ENCODE data around the gene CDK17.

CDK17 gene

DNA sequence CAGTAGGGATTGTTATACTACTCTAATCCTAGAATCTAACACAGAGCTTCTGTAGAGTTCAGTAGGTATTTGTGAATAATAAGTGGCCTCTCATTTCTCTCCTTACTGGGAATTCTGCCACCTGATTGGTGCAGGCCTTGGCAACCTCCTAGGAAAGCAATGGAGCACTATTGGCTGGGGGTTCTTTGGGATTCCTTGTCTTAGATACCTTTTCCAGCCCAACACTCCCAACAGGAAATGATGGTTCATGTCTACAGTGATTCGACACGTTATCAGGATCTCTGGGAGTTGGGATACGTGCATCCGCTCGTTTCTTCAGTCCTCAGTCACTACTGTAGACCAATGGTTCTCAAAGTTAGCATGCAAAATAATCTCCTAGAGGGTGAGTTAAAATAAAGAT is 138.7 kb downstream of the CDK17 start:
- DNase-seq (ENCODE audit: low spot score): no peak

GRCh38 chr12:96260644-96261043 is 139.6 kb downstream of the CDK17 start:
- no peak for DNase-seq (ENCODE audit: low spot score)

- no peak for DNase-seq (ENCODE audit: low spot score)
Measured at GRCh38 chr12:96260231-96260630, 140.0 kb downstream of the CDK17 start.

DNA sequence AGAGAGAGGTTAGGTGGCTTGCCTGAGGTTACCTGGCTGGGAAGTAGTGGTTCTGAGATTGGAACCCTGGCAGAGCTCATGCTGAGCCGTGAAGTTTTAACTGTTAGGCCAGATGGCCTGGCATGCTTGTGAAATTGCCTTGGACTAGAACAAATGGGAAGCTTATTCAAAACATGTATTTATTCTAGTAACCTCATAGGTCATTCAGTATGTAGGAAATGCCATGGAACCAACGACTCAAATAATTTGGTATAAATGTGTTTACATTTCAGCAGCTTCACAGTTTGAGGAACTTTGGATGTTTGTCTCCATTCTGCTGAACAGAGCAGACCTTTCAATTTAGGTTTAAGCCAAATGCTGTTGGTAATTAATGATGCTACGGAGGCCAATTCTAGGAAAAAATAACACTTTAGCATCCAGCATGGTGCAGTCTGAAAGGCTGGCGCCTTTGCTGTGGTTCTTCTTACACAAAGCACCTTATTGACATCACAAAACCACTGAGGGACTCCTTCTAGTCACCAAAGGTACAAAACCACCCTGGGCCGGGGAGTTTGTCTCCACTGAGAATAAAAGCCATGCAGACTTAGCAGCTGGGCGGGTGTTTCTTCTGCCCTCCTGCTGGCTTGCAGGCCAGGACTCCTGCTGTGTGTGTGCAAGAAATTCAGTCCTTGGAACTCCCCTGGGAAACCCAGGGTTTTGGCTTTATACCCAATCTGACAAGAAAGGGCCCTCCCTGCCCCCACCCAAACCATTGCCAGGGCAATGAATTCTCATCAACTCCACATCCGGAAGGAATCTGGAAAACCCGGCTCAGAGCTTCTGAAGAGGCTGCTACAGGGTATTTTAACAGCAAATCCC is 141.9 kb downstream of the CDK17 start:
- no peak for DNase-seq (ENCODE audit: low spot score)

DNA sequence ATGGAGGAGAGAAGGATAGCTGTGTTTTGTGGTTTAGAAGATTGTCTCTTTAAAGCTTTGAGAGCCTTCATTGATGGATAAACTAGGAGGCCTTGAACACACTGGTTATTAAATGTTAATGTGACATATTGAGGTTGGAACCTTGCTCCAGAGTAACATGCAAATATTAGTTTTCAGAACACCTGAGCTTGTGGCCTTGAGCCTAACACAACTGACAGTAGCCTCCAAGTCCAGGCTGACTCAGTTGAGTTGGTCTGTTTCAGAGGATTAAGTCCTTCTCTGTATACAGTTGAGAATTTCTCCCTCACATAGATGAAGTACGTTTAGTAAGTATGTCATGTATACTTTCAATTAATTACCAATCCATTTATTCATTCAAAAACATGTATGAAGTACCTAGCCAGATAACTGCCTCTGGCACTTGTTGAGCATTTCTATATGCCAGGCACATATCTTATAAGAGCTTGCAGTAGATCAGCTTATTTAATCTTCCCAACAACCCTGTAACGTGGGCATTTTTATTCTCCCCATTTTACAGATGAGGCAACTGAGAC is 142.6 kb downstream of the CDK17 start:
- DNase-seq (ENCODE audit: low spot score): no peak

DNA sequence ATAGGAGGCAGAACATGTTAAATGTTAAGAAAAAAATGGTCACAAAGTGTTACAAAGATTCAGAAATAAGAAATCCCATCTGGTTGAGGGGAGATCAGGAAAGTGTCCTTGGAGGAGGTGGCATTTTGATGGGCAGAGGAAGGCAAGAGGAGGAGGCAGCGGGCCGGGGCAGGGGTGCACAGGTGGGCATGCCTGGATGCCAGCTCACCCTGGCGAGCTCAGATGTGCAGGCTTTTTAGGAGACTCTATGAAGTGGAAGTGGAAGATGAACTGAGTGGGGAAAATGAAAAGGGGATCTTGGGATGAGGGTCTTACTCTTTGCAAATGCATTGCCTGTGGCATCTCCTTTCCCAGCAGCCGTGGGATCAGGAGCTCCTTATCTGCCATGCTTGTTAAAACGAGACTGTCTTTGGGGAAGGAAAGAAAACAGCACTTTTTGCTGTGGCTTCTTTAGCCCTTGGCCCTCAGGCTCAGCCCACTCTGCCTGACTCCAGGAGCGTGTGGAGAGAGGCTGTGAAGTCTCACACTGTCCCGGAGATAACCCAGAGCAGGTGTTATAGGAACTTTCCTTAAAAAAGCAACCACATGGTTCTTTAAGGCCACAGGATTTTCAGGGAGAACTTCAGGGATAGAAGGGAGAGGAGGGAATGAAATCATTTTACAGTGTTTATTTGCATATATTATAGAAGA is 143.4 kb downstream of the CDK17 start:
- no peak for DNase-seq (ENCODE audit: low spot score)

DNA sequence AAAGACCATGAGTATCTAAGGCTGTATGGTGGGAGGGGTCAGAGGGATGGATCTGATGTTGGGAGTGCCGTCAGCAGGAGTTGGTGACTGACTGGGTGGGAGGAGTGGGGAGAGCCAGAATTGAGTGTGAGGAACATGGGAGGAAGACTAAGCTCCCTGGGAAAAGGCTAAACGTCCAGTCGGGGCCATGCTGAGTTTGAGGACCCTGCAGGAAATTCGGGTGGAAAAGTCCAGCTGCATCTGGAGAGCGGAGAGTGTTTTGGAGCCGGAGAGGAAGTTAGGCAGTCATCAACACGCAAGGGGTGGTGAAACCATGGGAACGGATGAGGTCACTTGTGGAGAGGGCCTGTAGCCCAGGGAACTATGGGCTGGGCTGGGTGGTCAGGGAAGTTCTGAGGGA is 145.2 kb downstream of the CDK17 start:
- DNase-seq (ENCODE audit: low spot score): no peak

DNA sequence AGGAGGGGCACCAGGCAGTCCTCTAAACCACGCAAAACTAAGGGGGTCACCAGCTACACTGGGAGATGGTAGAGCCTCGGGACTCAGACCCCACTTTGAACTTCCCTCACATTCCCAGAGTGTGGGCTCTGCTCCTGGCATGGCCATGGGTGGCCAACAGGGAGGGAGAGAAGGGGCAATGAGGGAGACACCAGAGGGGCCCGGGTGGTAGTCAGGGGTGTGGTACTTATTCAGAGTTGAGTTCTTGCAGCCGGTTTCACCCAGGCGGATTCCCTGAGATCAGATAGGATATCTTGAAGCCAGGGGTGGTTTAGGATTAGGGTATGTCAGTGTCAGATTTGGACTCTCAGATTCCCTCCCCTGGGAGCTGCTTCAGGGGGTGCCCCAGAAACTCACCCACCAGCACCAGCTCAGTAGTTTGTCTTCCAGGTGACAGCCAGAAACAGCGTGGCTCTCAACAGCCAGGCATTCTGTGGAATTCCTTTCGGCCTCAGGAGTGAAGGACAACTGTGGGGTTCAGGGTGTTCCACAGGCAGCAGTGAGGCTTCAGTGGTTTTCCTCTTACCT is 150.0 kb downstream of the CDK17 start:
- DNase-seq (ENCODE audit: low spot score): no peak

DNA sequence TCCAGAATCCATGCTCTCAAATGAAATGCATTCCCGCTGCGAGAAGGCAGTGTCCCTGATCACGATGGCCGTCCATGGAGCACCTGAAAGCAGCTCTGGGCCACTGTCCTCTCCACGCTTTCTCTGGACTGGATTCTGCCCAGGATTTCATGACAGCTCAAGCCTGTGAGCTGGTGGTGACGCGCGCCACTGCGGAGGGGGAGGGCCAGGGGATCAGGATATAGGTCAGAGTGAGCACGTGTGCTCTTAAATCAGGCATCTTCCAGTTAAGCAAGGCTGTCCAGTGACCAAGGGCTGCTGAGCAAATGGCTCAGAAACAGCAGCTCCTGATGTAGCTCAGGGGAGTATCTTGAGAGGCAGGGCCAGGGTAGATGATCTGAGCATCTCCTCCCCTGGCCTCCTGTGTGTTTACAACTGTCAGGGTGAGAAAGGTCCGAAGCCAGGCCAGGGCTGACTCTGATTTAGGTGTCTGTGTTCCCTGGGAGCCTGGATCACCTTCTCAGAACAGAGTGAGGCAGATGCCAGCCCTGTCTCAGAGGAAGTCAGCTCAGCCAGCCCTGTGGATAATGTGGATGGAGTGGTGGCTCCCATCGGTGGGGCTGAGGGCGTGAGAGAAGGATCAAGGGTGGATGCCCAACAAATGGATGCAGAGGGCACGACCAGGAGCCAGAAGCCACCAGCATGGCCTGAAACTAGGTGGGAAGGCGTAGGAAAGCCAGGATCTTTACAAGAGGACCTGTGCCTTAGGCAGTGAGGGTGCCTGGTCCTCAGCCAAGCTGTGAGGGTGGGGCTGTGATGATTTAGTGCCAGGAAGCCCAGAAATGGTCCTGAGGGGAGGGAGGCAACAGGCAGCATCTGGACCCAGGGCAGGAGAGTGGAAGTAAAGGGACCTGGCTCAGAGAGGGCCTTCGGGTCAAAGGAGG is 150.8 kb downstream of the CDK17 start:
- DNase-seq (ENCODE audit: low spot score): no peak

DNA sequence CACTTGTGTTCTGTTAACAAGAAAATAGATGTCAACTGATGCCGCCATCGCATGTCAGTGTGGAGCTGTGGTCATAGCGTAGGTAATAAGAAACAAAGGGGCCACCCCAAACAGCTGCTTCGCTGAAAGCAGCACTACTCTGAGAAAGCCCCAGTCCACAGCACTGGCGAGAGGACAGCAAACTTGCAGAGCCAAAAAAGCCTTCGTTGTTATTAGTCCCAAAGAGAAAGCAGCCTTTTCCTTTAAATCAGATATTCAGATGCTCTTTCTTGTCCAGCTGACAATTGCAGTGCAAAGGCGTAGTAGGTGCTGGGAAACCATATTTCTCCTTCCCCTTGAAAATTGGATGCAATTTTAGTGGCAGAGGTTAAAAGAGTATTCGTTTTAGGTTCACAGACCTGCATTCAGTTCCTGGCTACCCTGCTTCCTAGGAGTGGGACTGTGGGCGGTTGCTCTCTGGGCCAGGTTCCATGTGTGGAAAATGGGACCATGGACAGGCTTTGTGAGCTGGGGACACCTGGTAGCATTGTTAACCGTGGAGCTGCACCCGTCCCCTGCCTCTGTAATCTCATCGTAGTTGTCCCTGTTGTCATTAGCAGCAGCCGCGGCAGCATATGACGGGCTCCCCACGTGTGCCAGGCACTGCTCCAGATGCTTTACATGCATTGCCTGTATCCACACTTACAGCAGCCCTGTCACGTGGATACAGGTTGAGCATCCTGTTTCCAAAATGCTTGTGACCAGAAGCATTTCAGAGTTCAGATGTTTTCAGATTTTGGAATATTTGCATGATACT is 151.9 kb downstream of the CDK17 start:
- no peak for DNase-seq (ENCODE audit: low spot score)

- no peak for DNase-seq (ENCODE audit: low spot score)
Measured at GRCh38 chr12:96247563-96247962, 152.7 kb downstream of the CDK17 start.

DNA sequence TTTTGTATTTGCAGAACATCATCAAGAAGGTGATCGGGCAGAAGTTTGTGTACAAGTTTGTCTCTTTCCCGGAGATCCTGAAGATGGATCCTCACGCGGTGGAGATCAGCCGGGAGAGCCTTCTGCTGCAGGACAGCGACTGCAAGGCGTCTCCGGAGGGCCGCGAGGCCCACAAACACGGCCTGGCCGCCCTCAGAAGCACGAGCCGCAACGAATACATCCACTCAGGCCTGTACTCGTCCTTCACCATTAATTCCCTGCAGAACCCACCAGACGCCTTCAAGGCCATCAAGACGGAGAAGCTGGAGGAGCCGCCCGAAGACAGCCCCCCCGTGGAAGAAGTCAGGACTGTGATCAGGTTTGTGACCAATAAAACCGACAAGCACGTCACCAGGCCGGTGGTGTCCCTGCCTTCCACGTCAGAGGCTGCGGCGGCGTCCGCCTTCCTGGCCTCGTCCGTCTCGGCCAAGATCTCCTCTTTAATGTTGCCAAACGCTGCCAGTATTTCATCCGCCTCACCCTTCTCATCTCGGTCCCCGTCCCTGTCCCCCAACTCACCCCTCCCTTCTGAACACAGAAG is 153.2 kb downstream of the CDK17 start:
- no peak for DNase-seq (ENCODE audit: low spot score)

DNA sequence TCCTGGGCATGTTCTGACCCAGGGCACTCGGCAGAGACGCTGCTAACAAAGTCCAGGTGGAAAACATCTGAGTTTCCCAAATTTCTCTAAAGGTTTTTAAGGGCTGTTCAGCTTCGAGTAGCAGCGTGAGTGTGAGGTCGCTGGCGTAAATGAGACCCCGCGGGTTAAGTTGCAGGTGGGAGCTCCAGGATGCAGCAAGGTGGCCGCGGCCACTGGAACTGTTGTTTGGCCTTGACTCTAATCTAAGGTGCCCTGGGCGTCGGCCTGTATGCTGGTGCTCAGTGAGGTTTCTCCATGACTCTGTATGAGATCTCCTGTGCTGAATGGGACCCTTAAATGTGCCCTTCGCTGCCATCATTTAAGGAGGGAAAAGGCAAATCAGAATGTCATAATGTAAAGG is 155.4 kb downstream of the CDK17 start:
- no peak for DNase-seq (ENCODE audit: low spot score)

GRCh38 chr12:96242597-96242996 is 157.6 kb downstream of the CDK17 start:
- no peak for DNase-seq (ENCODE audit: low spot score)

GRCh38 chr12:96241846-96242256 is 158.4 kb downstream of the CDK17 start:
- no peak for DNase-seq (ENCODE audit: low spot score)

GRCh38 chr12:96241431-96241830 is 158.8 kb downstream of the CDK17 start:
- DNase-seq (ENCODE audit: low spot score): no peak

- no peak for DNase-seq (ENCODE audit: low spot score)
Measured at GRCh38 chr12:96240656-96241055, 159.6 kb downstream of the CDK17 start.

DNA sequence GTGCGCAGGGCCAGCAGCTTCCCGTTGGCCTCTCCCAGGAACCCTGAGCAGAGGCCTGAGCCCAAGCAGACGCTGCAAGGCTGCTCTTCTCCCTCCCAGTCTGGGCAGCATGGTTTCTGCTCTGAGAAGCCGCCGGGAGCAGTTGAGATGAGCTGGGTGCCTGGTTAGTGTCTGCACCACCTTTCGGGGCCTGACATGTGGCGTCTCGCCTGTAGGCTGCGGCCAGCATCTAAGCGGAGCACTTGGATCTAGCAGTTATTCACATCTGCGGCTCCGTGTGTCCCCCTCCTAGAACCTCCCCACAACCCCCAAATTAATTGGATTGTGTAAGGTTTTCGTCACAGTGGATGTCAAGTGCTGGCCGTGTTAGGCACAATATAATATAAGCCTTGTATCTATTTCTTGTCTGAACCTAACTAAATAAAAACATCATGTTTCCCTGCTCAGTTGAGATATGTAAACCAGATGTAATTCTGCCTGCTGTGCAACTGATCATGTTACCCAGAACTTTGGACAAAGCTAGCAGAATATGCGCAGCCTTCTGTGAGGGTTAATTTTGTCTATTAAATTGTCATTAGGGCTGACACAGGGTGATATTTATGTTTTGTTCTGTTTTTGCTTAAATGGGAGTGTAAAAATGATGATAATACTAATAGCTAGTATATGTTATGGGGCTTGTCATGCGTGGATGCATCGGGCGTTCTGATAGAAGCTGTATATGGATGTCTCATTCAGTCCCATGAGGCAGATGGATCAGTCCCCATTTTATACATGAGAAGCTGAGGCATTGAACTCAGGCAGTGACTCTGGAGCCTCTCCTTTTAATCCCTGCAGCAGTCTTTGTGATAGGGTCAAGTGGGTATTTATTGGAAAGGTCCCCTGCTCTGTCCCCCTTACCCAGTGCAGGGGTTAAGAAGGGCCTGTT is 160.3 kb downstream of the CDK17 start:
- DNase-seq (ENCODE audit: low spot score): no peak

DNA sequence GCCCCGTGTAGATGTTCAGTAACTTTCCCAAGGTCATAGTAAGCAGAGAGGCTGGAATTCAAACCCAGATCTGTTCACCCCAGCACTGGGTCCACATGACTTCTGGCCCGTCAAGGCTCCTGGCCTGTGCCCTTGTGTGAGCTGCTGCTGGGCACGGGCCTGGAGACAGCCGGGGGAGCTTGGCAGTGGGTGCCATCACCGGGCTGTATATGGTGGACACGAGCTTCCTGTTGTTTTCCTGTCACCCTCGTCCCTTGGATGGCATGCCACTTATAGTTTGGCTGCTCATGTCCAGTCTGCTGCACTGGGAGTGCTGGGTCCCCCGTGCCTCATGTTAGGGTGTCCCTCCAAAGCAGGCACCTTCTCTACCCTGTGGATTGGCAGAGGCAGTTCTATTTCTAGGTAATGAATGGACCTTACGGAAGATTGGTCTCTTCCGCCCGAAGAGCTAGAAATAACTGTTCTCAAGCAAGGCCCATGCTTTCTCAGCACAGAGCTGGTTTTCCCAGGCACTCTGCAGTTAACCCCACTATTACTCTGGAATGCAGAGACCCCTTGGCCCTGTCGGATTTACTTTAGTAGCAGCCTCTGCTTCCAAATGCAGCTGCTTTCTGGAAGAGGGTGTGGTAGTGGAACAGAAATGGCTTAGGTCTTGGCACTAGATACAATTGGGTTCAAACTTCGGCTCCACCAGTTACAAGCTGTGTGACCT is 161.7 kb downstream of the CDK17 start:
- DNase-seq (ENCODE audit: low spot score): no peak

All from SW480 (cell line).